ENCODE measurements around the gene GCG.
A peak's percentile ranks its signal among the peaks of the same experiment; 100 is the strongest.

Gene GCG

DNA sequence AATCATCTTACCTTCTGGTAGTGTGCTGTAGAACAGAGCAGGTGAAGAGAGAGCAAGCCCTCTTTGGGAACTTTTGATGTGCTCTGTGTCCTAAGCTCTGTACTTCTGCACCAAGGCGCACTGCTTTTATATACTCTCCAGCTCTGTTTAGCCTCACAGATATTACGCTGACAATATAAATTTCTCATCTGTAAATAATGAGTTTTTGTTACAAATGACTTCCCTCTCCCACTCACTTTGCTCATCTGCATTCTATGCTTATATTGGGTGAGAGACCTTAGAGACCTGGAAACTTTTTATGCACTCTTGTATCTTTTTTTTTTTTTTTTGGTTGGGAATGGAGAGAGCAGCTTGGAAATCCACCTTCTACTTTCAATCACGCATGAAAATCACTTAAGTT, at the start of gene GCG:
GCG (minus strand) TSS at position 101 of the 400 bp plus-strand sequence. CDS start 3,069 bp downstream, outside the sequence.
- no peak for DNase-seq

DNA sequence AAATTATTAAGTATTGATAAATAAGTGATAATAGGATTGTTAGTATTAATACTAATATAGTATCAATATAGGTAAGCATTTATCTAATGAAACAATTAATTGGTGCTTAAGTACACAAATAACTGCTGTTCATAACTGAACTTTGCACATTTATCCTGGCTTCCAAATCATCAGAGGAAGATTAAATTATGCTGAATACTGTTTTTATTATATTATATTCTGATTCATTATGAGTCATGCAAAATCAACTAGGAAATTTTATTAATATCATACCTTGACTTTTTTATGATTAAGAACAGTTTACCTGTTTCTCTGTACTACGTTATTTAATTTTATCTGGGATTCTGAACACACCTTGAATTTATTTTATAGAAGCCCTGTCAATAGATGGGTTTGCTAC, 48.6 kb upstream of the GCG start:
- no peak for DNase-seq

DNA sequence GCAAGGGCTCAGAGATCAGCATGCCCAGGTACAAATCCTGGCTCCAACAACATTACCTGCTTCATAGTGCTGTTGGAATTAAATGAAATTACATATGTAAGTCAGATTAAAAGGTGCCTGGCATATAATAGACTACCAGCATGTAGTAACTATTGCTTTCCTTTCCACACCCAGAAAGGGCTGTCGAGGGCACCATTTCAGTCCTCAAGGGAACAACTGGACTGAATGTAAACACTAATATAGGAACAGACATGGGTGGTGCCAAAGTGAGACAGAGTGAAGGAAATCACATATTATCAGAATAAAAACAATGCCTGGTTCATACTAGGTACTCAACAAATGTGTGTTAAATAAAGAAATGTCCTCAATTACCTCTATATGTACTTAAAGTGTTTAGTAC, 47.9 kb upstream of the GCG start:
- DNase-seq = no peak

DNA sequence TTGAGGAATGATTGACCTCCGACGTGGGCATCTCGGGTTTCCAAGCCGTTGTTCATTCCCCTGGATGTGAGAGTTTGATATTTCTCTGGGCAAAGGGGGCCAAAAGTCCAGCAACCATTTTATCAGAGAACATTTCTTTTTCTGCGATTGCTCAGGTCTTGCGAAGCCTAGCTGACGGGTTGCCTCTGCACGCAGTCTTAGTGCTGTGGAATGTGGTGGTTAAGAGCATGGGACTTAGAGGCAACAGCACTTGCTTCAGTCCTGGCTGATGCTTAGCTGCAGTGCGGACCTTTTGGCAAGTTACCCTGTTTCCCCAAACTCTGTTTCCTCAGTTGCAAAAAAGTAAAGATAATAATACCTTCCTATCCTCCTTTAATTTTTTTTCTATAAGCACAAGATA, 46.2 kb upstream of the GCG start:
- no peak for DNase-seq

DNA sequence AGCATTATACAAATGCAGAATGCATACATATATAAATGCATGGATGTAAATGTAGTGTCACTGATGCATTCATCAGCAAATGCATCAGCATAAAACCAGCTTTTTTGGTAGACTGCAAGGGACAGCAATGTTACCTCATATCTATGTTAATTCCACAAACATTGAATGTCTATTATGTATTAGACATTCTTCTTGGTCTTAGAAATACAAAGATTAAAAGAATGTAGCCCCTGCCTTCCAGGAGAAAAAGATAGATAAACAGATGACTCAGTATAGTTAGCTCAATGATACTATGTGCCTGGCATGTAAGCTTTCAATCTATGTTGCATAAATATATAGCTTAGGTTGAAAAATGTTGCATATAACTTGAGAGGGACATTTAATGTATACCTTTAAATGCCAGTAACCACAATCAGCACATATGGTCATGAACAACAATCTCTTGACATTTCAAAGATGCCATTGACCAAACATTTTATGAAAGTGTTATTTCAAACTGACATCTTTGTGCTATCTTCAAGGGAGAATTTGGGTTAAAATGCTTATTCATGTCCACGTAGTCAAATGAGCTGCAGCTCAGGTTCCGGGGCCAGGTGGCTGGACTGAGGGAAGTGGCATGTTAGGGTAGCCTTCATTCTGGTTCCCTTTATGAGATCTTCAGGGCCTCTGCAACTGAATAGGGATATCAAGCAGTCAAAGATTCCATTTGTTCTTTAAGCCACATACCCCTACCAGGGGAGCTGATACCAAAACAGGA, 45.2 kb upstream of the GCG start:
- no peak for DNase-seq

DNA sequence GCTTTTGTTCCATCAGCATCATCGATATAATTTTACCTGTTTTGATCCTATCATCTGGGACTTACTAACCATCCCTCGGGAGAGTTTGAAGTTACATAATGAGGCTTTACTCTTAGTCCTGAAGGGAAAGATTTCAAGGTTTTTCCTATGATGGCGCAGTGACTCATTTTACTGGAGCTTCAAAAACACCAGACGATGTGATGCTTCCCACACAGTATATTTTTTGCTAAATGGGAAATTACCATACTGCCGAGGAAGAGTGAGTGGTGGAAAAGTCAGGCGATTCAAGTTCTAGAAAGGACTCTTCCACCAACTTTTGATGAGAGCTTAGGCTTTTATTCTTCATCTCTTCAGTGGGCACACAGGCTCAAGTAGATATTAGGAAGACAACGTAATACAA, 44.6 kb upstream of the GCG start:
- DNase-seq = no peak

DNA sequence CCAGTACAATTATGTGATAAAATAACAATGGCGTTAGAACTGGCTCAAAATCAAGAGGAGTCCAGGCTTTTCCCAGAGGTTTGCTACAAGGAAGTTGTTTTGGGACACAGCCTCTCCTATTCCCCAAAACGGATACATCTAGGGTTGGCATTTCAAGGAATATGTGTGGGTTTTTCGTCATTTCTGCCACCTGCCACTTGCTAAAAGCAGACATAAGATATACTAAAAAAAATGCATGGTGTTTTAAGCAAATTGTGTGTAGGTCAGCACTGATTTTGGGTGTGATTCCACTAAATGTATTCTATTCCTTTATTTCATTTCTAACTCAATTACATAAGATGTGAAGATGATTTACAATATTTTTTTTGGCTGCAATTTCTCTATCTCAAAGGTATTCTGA, 36.4 kb upstream of the GCG start:
- no peak for DNase-seq

DNA sequence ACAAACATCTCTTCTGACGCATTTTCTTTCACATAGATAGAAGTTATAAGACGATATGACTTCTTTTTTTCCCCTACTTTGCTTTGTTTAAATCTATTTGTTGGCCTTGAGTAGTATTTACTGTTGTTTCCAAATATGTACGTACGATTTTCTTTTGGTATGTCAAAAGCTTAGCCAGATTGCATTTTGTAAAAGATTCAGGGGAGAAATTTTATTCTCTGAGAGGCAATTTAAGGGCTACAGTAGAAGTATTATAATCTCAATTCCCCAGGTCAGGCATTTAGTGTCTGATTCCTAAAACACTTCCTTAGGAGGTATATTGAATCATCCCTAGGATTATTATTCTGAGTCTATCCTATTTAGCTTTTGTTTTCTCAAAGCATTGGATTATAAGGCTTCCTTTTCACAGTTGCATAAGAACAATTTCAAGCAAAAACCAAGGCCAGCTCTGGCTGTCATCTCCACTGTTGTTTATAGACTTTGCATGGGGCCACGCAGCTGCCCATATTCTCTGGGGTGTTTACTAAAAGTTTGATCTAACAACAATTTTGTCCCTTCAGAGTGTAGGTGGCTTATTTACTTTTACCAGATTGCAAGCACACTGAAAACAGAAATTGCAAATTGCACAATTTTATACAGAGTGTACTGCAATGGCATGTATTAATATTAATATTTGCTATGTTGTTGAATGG, 33.6 kb upstream of the GCG start:
- no peak for DNase-seq

DNA sequence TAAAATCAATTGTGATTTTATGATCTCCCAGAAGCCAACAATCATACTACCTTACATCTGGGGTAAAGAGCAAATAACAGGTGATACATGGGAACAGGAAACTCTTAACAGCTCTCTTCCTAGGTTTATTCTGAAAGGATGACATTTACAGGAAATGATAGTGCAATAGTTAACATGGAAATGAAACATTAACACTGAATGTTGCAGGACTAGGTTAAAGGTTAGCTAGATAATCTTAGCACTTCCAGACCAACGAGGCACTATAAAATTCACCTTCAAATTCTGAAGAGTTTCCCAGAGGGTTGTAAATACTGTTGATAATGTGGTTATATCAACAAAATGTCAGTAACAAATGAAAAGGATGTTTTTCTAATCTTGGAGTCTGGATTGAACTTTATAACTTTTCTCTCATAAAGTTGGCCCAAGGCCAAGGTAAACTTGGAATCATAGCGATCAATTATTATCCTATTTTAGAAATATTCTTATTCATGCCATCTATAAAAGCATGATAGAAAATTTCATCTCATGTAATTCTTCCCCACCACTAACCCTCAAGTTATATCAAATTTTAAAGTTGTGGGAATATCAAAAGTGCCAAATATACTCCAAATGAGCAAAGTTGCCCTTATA, 32.9 kb upstream of the GCG start:
- DNase-seq = no peak

DNA sequence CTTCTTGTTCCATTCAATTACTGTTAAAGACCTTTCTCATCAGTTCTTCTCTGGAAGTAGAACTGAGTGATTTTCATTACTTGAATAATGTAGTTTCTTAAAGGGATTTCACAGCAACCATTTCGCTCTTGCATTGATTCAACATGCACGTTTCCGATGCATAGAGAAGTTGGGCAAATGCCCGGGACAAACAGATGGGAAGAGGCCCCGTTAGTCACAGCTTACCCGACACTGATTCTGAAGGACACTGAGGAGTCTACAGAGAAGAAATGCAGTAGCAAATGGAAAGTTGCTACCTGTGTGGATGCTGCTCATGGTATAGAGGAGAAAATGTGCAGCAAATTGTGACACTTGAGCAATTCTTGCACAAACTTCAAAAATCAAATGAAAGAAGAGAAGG, 32.3 kb upstream of the GCG start:
- DNase-seq = no peak

DNA sequence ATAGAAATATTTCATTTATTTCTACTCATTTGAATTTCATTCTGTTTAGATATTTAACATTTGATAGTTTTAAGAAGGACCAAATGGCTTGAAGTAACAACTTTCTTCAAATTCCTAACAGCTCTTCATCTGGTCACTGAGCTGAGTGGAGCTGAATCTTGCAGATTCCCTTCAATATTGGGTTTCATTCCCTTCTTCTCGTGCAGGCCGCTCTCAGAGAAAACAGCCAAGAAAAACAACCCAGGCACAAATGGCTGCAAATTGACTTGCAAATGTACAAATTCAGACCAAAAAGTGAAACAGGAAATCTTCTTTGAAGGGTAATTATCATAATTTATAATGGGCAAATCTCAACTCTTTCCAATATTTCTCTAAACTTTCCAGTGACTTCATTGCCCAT, 30.3 kb upstream of the GCG start:
- DNase-seq = no peak

DNA sequence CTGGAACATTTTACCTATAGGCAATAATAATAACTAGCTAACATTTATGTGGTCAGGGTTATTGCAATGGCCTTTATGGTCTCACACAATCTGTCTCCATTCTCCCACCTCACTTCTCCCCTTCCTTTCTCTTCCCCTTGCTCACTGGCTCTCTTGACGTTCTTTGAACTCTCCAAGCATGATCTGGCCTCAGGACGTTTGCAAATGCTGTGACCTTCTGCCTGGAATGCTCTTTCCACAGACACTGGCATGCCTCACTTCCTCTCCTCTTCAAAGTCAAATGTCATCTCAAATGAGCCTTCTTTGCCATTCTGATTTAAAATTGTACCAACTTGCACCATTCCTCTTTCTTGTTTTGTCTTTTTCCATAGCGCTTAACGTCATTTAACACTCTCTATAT, 25.3 kb upstream of the GCG start:
- DNase-seq = no peak

DNA sequence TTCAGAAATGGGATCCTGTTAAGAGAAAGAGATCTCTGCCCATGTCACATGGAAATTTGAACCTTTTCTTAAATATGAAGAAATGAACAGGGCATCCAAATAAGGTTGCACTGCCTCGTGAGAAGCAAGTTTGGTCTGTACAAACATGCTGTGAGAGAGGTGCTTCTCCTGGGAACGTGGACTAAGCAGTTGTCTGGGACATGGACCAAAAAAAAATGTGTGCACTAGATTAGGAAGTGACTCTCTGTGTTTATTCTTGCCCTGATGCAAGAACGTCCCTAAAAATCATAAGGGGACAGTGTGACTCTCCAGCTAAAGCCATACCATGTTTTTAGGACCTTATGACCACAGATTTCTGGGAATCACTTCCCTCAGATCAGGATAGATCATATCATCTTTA, 23.7 kb upstream of the GCG start:
- DNase-seq = no peak

DNA sequence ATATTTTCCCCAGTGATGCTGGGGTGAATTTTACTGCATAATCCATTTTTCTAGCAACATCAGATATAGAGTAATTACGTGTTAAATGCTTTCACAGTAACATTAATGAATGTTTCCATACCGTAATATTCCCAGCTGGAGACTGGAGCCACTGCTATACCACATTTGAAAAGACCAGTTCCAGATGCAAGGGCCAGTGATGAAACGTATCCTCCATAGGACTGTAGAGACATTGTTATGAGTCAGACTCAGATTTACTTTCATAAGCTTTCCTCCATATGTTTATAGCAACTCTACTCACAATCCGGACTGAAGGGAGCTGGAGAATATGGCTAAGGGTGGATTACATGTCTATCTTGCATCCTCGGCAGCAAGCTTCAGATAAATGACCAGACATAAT, 22.7 kb upstream of the GCG start:
- DNase-seq = no peak

DNA sequence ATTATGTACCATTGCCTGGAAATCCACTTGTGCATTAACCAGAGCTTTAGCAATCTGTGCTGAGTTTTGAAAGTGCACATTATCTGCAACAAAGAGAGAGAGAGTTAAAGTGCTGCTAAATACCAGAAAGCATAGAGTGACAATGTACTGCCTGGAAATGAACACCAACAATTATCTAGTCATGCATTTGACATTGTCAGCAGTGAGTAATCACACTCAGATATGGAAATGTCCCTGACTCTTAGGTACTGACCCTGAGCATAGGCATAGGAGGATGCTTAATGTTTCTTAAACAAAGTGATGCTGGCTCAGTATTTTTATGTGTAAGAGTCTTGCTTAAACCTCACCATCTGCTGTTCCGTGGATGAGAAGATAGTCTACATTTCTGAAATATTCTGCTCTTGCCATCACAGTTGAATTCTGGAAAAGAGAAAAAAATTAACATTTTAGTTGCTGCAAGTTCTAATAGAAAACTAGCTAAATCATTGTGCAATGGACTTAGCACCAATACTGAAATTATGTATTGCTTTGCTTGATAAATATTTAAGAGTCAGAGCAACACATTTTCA, 20.8 kb upstream of the GCG start:
- DNase-seq = no peak

DNA sequence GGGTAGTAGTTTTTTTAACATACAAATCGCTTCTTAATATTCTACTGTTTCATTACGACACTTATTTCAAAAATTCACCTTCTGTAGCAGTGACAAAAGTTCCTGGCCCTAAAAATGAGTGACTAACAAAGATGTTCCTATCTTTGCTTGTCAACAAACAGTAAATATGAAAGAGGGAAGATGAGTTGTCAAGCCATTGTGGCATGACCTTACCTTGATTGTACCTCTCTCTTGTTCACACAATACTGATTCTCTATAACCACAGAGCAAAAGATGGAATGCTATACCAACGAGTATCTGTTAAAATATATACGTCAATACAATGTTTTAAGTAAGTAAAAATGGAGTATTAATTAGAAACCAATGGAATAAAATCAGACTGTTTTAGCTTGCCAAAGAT, 14.7 kb upstream of the GCG start:
- no peak for DNase-seq

DNA sequence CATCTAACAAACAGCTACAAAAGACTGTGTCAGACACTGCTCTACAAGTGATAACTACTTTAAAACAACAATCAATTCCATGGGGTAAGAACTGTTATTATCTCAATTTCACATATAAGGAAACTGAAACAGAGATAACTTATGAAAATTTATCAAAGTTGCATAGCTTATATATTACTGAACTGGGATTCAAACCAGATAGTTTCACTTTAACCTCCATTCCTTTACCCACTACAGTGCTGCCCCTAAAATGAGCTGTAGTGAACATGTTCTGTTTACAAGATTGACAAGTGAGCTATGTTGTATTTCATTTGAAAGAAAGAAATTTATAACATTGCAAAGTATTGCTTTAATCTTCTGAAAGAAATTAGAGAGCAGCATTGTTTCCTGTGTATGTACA, 14.1 kb upstream of the GCG start:
- no peak for DNase-seq

DNA sequence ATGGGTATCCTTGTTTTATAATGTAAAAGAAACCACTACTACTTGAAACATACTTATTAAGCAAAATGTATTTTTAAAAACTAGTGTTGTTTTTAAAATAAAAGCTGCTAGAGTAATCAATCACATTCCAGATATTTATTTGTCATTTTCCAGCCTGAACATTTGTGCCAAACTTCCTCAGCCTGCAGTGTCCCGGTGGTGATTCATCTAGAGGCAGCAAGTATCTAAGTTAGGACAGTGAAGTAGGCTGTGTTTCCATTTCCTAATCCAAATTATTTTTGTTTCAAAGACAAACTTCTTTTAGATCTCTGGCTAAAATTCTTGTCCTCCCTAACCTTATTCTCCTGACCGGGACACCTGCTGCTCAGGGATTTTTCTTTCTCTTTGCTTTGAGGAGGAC, 12.8 kb upstream of the GCG start:
- no peak for DNase-seq

DNA sequence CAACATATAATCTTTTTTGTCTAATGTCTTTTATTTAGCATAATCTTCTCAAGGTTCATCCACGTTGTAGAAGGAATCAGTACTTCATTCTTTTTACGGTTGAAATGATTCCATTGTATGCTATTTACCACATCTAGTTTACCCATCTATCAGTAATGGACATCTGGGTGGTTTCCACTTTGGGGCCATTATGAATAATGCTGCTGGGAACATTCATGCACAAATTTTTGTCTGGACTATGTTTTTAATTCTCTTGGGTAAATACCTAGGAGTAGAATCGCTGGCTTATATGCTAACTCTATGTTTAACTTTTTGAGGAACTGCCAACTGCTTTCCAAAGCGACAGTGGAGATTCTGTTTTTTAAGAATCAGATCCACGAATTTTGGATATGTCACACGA, 7.4 kb upstream of the GCG start:
- DNase-seq = no peak

DNA sequence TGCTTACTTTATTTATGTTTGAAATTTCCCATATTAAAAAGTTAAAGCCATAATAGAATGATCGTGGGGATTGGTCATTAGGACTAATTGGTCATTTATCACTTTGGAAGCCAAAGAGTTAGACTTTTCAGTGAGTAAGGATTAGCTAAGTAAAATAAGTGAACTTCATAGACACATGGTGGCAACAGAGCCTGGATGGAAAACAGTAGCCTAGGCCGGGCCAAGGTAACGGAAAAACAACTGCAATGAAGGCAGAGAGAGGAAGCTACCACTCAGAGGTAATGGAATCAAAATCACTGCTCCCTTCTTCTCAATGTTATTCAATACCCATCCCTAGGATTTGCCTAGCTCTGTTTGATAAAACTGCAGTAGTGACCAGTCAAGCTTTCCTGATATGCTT, 4.1 kb upstream of the GCG start:
- no peak for DNase-seq

DNA sequence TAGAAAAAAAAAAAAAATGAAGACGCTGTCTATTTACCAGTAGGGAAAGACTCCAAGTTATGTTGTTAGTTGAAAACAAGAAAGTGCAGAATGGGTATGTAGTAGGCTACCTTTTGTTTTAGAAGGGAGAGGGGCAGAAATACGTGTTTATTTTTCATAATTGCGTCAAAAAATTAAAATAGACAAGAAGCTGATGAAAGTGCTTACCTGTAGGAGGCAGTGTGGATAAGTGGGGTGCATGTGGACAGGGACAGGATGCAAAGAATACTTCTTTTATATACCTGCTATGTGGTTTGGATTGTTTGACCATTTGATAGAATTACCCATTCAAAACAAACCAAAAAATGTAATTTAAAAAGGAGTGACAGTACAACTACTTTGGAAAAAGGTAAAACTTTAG, 3.0 kb upstream of the GCG start:
- DNase-seq = no peak

DNA sequence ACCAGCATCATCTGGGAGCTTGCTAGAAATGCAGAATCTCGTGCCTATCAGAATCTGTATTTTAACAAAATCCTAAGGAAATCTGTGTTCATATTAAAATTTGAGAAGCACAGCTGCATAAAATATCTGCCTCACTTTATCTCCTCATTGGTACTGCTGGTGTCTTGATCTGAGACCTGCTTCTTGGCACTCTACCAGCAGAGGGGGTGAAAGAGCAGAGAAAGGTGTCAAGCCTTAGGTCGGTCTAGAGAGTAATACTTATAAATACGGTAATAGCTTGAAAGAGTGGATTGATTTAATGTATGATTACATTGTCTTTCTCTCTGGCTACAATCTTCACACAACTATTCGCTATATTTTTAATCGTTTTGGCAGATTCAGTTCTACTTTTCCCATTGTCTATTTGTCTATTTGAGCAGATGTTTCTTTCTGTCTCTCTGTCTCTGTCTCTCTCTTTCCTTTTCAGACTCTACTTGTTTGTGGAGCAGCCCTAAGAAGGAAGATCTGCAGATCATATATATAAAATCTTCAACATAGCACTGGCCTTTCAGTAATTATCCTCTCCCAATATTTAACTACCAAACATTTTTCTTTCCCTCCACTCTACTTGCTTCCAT, 1.7 kb upstream of the GCG start:
- DNase-seq = peak; percentile 41 to 63

DNA sequence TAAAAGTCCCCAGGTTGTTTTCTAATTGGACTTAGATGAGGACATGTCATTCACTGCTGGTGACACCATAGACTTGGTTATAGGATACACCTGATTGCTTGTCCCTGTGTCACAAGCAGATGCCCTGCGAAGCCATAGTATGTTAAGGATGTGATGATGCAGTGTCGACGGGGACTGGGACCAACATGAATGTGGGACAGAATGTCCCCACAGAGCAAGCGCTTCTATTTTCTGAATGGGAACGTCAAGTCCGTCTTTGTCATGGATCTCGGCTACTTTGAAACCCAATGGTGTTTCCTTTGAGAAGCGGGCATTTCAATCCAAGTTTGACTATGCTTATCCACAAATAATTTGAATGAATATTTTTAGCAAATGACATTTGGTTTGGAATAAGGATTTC, 2.1 kb downstream of the GCG start:
- no peak for DNase-seq

DNA sequence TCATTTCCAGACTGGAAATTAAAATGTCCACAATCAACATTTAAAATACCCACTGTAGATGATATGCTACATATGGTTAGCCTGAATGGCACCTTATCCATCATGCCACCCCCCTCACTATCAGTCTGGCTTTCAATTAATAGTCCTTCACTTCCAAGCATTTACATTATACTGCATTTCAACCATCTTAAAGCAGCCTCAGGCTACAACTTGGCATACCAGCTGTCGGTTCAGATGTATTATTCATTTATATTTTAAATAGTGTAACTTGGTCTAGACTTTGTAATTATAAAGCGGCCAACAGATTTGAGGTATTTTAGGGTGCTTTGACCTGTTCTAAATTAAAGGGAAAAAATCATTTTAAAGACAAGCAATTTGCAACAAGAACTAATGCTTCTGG, 2.6 kb downstream of the GCG start:
- no peak for DNase-seq

Measured in CD4-positive, alpha-beta T cell treated with Interleukin-4 for 1 hour (primary cell).